Caco-2 (cell line): Measurements from ENCODE around the gene NCKAP5. TPM values are rescaled to one million over a fixed set of nuclear protein-coding genes. Genes with fewer than 3 reads are reported as not detected.

Experiments used
- BruUV-seq: library from RNA; stranded (reverse); fragments of 400-500 nt; replicated peaks from 2 replicates; lab custom pipeline; 2021; lab: Mats Ljungman, UMichigan
- CTCF ChIA-PET: fragments of 300-600 bp; sonication (Branson Sonifier 250); formaldehyde crosslinking; loops from one replicate; lab custom pipeline; 2022; ENCODE audit warnings: antibody characterized with exemption; lab: Charles Lee
- POLR2A ChIA-PET: fragments of 300-600 bp; sonication (Branson Sonifier 250); formaldehyde crosslinking; loops from one replicate; lab custom pipeline; 2022; ENCODE audit warnings: antibody characterized with exemption; lab: Charles Lee
- DNase-seq, 2 experiments: peaks; one replicate each; pipeline versions ENCODE4 v3.0.0 to v3.0.0-alpha.2; 2020 to 2022
- H3K27me3 ChIP-seq: replicated peaks from 2 replicates; pipeline ENCODE4 v1.6.0; 2011; ENCODE audit warnings: low read length; ENCODE audit not compliant: control insufficient read depth, insufficient read depth
- H3K36me3 ChIP-seq: 2 replicates; pipeline ENCODE4 v1.5.1; 2011; ENCODE audit warnings: low read length; ENCODE audit not compliant: control insufficient read depth, insufficient read depth
- H3K4me1 ChIP-seq: fragments of 250-450 bp; sonication (Bioruptor Pico); 2 replicates; pipeline ENCODE4 v1.5.1; 2020; ENCODE audit warnings: mild to moderate bottlenecking
- H3K4me3 ChIP-seq: 2 replicates; pipeline ENCODE4 v1.5.1; 2011; ENCODE audit warnings: low read depth, mild to moderate bottlenecking, control low read depth, low read length
- H3K9me3 ChIP-seq: fragments of 250-450 bp; sonication (Bioruptor Pico); 2 replicates; pipeline ENCODE4 v1.5.1; 2020; ENCODE audit warnings: mild to moderate bottlenecking, moderate library complexity
- H3K27ac Mint-ChIP-seq: one replicate; pipeline ENCODE4 v1.8.0; 2022; ENCODE audit warnings: mixed read lengths; ENCODE audit not compliant: unreplicated experiment
- H3K27me3 Mint-ChIP-seq: one replicate; pipeline ENCODE4 v1.8.0; 2022; ENCODE audit warnings: mixed read lengths; ENCODE audit not compliant: insufficient read depth, unreplicated experiment
- H3K36me3 Mint-ChIP-seq: one replicate; pipeline ENCODE4 v1.8.0; 2022; ENCODE audit warnings: mild to moderate bottlenecking, mixed read lengths; ENCODE audit not compliant: insufficient read depth, unreplicated experiment
- H3K4me1 Mint-ChIP-seq: one replicate; pipeline ENCODE4 v1.8.0; 2022; ENCODE audit warnings: low read depth, mixed read lengths; ENCODE audit not compliant: unreplicated experiment
- H3K4me3 Mint-ChIP-seq: one replicate; pipeline ENCODE4 v1.8.0; 2022; ENCODE audit warnings: mild to moderate bottlenecking, moderate library complexity, mixed read lengths; ENCODE audit not compliant: unreplicated experiment
- H3K9me3 Mint-ChIP-seq: one replicate; pipeline ENCODE4 v1.8.0; 2022; ENCODE audit warnings: mixed read lengths; ENCODE audit not compliant: unreplicated experiment
- CTCF ChIP-seq, 2 experiments: fragments of 200-600 bp in 1 of 2; IDR thresholded peaks; 1 replicate in 1 of 2; 2 replicates in 1 of 2; pipeline versions ENCODE4 v1.5.1 to v1.8.0; 2011 to 2022; ENCODE audit warnings: antibody characterized with exemption in 1 of 2, control low read depth in 1 of 2, inconsistent platforms in 1 of 2, low read depth in 1 of 2, low read length in 1 of 2, mild to moderate bottlenecking in 1 of 2, moderate library complexity in 1 of 2; ENCODE audit not compliant: insufficient read depth in 1 of 2, severe bottlenecking in 1 of 2, unreplicated experiment in 1 of 2
- intact Hi-C: fragments of 100-400 bp; cut with micrococcal nuclease; formaldehyde crosslinking; loops from one replicate; pipeline ENCODE4 v1.10.0; 2022; ENCODE audit not compliant: unreplicated experiment
- total RNA-seq: library from RNA; stranded (reverse); gene quantifications from 2 replicates; pipeline ENCODE4 v1.2.3, GENCODE V29; 2022

The NCKAP5 gene
- total RNA-seq, 1 experiment from 2014 or later = 3.8 TPM

GRCh38 chr2:132732694-132733093 is 835.6 kb downstream of the NCKAP5 start:
- ChIA-PET POLR2A (no interaction called here), CTCF (no interaction called here)
- Mint-ChIP-seq H3K4me3 (no peak overlapping the region), H3K27me3 (no peaks in the 10 kb centered on the region), H3K4me1 (no peaks in the 10 kb centered on the region), H3K36me3 (no peaks in the 10 kb centered on the region), H3K9me3 (no peaks in the 10 kb centered on the region), H3K27ac (no peak overlapping the region)
- Histone ChIP-seq H3K27me3 (no peaks in the 10 kb centered on the region), H3K4me3 (no peak overlapping the region), H3K9me3 (no peaks in the 10 kb centered on the region), H3K36me3 (no peaks in the 10 kb centered on the region), H3K4me1 (no peaks in the 10 kb centered on the region)
- BruUV-seq = no TSS peak
- DNase-seq = no peak
- no peak for TF ChIP-seq CTCF (IDR thresholded peaks at IDR 0.05; ENCODE audit: insufficient read depth in 1 of 2, low read depth in 1 of 2, low read length in 1 of 2, severe bottlenecking in 1 of 2, unreplicated experiment in 1 of 2)
- intact Hi-C loops = no loop called here

- POLR2A ChIA-PET = no interaction called here
Observed at GRCh38 chr2:132731441-132731840, 836.8 kb downstream of the NCKAP5 start.

GRCh38 chr2:132730611-132731010 is 837.7 kb downstream of the NCKAP5 start:
- no peaks in the 10 kb centered on the region for H3K4me1 ChIP-seq
- H3K9me3 ChIP-seq = no peaks in the 10 kb centered on the region
- H3K4me3 ChIP-seq = no peak overlapping the region
- intact Hi-C loops = no loop called here
- Mint-ChIP-seq H3K9me3 (no peaks in the 10 kb centered on the region), H3K4me3 (no peak overlapping the region), H3K27me3 (no peaks in the 10 kb centered on the region), H3K27ac (no peak overlapping the region), H3K4me1 (no peaks in the 10 kb centered on the region), H3K36me3 (no peaks in the 10 kb centered on the region)
- no TSS peak for BruUV-seq
- H3K36me3 ChIP-seq = no peaks in the 10 kb centered on the region
- no peak for DNase-seq
- CTCF ChIA-PET = no interaction called here
- POLR2A ChIA-PET = no interaction called here
- TF ChIP-seq CTCF (IDR thresholded peaks at IDR 0.05; ENCODE audit: insufficient read depth in 1 of 2, low read depth in 1 of 2, low read length in 1 of 2, severe bottlenecking in 1 of 2, unreplicated experiment in 1 of 2) = no peak
- H3K27me3 ChIP-seq = no peaks in the 10 kb centered on the region

More at GRCh38 chr2:132731441-132731840, 836.8 kb downstream of the NCKAP5 start:
- BruUV-seq = no TSS peak
- Histone ChIP-seq H3K4me3 (no peak overlapping the region), H3K9me3 (no peaks in the 10 kb centered on the region), H3K4me1 (no peaks in the 10 kb centered on the region), H3K27me3 (no peaks in the 10 kb centered on the region), H3K36me3 (no peaks in the 10 kb centered on the region)
- Mint-ChIP-seq H3K27ac (no peak overlapping the region), H3K36me3 (no peaks in the 10 kb centered on the region), H3K27me3 (no peaks in the 10 kb centered on the region), H3K9me3 (no peaks in the 10 kb centered on the region), H3K4me1 (no peaks in the 10 kb centered on the region), H3K4me3 (no peak overlapping the region)
- intact Hi-C loops = no loop called here
- no peak for TF ChIP-seq CTCF (IDR thresholded peaks at IDR 0.05; ENCODE audit: insufficient read depth in 1 of 2, low read depth in 1 of 2, low read length in 1 of 2, severe bottlenecking in 1 of 2, unreplicated experiment in 1 of 2)
- CTCF ChIA-PET = no interaction called here
- no peak for DNase-seq
